Mononuclear cell (primary cell): ENCODE measurements around the gene XIAP. TPM values are rescaled to one million over a fixed set of nuclear protein-coding genes. Genes with fewer than 3 reads are reported as not detected.
A peak's percentile ranks its signal among the peaks of the same experiment; 100 is the strongest.
"Not testable (repeated sequence)": the region's sequence is repeated elsewhere in the genome, so short reads cannot be mapped to it uniquely, and the experiment has no call there.

Experiments used
- H3K27me3 ChIP-seq: 2 replicates; pipeline ENCODE4 v1.6.0; 2011; ENCODE audit warnings: low read length, control low read depth; ENCODE audit not compliant: insufficient read depth
- H3K4me1 ChIP-seq: 2 replicates; pipeline ENCODE4 v1.5.1; 2011; ENCODE audit warnings: mild to moderate bottlenecking, low read length, control low read depth; ENCODE audit not compliant: insufficient read depth
- H3K4me3 ChIP-seq: 2 replicates; pipeline ENCODE4 v1.5.1; 2011; ENCODE audit warnings: mild to moderate bottlenecking, low read length, moderate library complexity
- H3K9me3 ChIP-seq: 2 replicates; pipeline ENCODE4 v1.5.1; 2011; ENCODE audit warnings: low read depth, mild to moderate bottlenecking, control low read depth, low read length
- total RNA-seq: library from RNA; depleted of rRNA; stranded (reverse); fragments of >200 nt; gene quantifications from one replicate; pipeline ENCODE4 v1.2.3, GENCODE V29; 2012

Gene XIAP
- total RNA-seq, 1 donor, result 21.6 TPM

DNA sequence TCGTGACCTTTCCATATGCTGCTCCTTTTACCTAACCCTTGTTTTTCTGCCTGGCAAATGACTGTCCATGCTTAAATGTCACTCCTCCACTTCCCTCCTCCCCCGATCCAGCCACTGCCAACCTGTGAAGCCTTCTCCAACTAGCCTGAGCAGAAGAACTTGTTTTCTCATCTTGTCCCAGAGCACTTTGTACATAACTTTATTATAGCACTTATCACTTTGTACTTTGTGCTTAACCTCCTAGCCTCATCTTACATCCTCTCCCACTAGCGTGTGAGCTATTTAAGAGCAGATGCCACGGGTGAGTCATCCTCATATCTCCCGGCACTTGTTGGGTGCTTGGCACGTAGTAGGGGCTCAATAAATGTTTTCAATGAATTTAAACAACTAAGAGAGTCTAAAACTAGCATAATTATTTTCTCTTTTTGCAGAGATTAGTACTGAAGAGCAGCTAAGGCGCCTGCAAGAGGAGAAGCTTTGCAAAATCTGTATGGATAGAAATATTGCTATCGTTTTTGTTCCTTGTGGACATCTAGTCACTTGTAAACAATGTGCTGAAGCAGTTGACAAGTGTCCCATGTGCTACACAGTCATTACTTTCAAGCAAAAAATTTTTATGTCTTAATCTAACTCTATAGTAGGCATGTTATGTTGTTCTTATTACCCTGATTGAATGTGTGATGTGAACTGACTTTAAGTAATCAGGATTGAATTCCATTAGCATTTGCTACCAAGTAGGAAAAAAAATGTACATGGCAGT is 46.9 kb downstream of the XIAP start:
- H3K27me3 ChIP-seq, result no peaks in the 10 kb centered on the region
- peaks cover 14% of the 10 kb centered on the region for H3K4me1 ChIP-seq
- H3K9me3 ChIP-seq, result no peaks in the 10 kb centered on the region
- H3K4me3 ChIP-seq, result no peak overlapping the region

- no peaks in the 10 kb centered on the region for H3K9me3 ChIP-seq
- peaks cover 14% of the 10 kb centered on the region for H3K4me1 ChIP-seq
- no peaks in the 10 kb centered on the region for H3K27me3 ChIP-seq
- no peak overlapping the region for H3K4me3 ChIP-seq
Observed at GRCh38 chrX:123909523-123909922, 49.7 kb downstream of the XIAP start.

GRCh38 chrX:123917069-123917468 is 57.2 kb downstream of the XIAP start:
- Histone ChIP-seq H3K4me1 (no peaks in the 10 kb centered on the region), H3K4me3 (no peak overlapping the region), H3K9me3 (no peaks in the 10 kb centered on the region), H3K27me3 (no peaks in the 10 kb centered on the region)

DNA sequence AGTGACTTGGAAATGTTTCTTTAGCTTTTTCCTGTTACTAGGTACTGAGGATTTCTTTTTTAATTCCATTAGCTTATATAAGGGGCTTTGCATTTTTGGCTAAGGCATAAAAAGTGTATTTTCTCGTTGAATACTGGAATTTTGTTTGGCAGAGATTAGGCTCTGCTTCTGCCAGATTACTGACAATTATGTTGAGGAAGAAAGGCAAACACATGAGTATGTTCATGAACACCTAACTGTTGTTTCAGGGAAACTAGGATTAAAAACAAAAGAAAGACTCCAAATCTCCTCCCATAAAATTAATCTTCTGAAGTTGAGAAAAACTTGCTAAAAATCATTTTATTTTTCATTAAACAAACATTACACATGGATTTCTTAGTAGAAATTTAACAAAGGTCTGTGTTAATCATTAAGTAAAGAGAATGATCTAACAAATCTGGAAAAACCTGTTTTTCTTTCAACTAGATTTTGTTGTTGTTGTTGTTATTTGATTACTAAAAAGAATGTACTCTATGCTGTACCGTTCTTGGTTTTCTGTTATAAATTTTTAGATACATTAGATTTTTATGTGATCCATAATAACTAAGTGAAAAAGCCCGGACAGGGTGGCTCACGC is 58.4 kb downstream of the XIAP start:
- Histone ChIP-seq H3K9me3 (no peaks in the 10 kb centered on the region), H3K27me3 (no peaks in the 10 kb centered on the region), H3K4me1 (no peaks in the 10 kb centered on the region), H3K4me3 (no peak overlapping the region)

GRCh38 chrX:123920105-123920785 is 60.4 kb downstream of the XIAP start:
- Histone ChIP-seq H3K9me3 (no peaks in the 10 kb centered on the region), H3K4me3 (no peak overlapping the region), H3K27me3 (no peaks in the 10 kb centered on the region), H3K4me1 (no peaks in the 10 kb centered on the region)

GRCh38 chrX:123923211-123923610 is 63.4 kb downstream of the XIAP start:
- no peaks in the 10 kb centered on the region for H3K27me3 ChIP-seq
- H3K4me3 ChIP-seq, result no peak overlapping the region
- H3K9me3 ChIP-seq, result no peaks in the 10 kb centered on the region
- H3K4me1 ChIP-seq, result no peaks in the 10 kb centered on the region

- Histone ChIP-seq H3K4me1 (no peaks in the 10 kb centered on the region), H3K4me3 (no peak overlapping the region), H3K9me3 (no peaks in the 10 kb centered on the region), H3K27me3 (no peaks in the 10 kb centered on the region)
Observed at GRCh38 chrX:123924186-123924585, 64.3 kb downstream of the XIAP start.

GRCh38 chrX:123927845-123928244 is 68.0 kb downstream of the XIAP start:
- Histone ChIP-seq H3K4me3 (no peak overlapping the region), H3K9me3 (no peaks in the 10 kb centered on the region), H3K27me3 (no peaks in the 10 kb centered on the region), H3K4me1 (no peaks in the 10 kb centered on the region)

GRCh38 chrX:123932055-123932454 is 72.2 kb downstream of the XIAP start:
- H3K4me1 ChIP-seq, H3K27me3 ChIP-seq, H3K9me3 ChIP-seq, H3K4me3 ChIP-seq: not testable (repeated sequence)

DNA sequence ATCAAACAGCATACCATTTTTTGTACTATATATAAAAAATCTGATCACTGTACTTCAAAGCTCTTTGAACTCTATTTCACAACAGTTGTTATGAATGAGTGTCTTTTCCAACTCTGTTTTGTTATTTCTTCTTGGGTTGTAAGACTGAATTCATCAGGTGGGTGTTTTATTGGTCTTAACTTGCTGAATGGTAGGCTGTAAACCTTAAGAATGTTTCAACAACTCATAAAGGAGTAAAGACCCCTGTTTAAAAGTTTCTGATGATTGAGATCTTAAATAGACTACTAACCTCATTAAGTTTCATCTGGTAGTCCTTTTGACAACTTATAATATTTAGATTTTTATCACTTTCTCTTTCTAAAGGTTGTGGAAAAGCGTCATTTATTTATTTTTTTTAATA is 83.2 kb downstream of the XIAP start:
- H3K9me3 ChIP-seq, result no peaks in the 10 kb centered on the region
- H3K4me1 ChIP-seq, result no peaks in the 10 kb centered on the region
- H3K27me3 ChIP-seq, result no peaks in the 10 kb centered on the region
- no peak overlapping the region for H3K4me3 ChIP-seq

DNA sequence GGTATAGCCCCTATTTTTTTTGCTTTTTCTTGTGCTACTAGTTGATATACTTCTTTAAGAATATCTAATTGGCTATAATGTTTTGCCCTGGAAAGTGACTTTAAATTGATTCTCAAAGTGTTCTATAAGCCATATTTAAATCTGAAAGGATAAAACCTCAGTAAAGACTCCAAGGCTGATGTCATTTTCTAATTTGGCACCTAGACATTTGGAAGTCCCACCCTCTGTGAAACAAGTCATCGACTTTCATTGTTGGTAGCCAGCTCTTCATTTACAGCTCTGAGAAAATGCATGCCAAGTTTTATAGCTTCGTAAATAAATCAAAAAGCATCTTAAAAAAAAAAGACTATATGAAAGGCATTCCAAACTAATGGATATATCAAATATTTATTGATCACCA is 83.6 kb downstream of the XIAP start:
- H3K4me3 ChIP-seq, result no peak overlapping the region
- no peaks in the 10 kb centered on the region for H3K9me3 ChIP-seq
- H3K27me3 ChIP-seq, result no peaks in the 10 kb centered on the region
- H3K4me1 ChIP-seq, result no peaks in the 10 kb centered on the region

DNA sequence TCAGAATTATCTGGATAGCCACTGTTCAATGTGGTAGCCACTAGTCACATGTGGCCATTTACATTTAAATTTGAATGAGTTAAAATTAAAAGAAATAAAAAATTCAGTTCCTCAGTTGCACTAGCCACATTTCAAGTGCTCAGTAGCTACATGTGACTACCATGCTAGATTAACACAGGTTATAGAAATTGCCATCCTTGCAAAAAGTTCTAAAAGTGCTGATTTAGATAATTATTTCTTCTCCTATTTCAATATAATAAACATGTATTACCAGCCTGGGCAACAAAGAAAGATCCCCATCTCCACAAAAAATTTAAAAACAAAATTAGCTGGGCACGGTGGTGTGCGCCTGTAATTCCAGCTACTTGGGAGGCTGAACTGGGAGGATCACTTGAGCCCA is 90.0 kb downstream of the XIAP start:
- H3K4me3 ChIP-seq, result no peak overlapping the region
- no peaks in the 10 kb centered on the region for H3K27me3 ChIP-seq
- no peaks in the 10 kb centered on the region for H3K4me1 ChIP-seq
- H3K9me3 ChIP-seq, result no peaks in the 10 kb centered on the region

- Histone ChIP-seq H3K27me3 (no peaks in the 10 kb centered on the region), H3K4me3 (peak overlapping the region; percentile 92), H3K4me1 (peaks cover 5% of the 10 kb centered on the region), H3K9me3 (no peaks in the 10 kb centered on the region)
Observed at GRCh38 chrX:123959281-123960063, 99.6 kb downstream of the XIAP start.

DNA sequence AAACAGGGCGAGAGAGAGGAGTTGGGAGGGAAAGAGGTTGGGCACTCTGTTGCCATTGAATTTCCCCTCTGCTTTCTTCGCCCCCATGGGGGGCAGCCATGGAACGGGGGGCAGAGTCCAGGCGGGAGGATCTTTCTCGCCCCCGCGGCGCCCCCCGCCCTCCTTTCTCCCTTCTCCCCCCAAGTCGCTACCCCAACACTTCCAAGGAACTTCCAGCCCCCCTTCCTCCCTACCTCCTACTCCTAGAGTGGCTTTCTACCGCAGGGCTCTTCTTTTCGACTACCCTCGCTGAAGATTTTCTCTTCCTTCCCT is 101.1 kb downstream of the XIAP start:
- Histone ChIP-seq H3K4me1 (peaks cover 17% of the 10 kb centered on the region), H3K9me3 (no peaks in the 10 kb centered on the region), H3K4me3 (peak overlapping the region; percentile 92), H3K27me3 (no peaks in the 10 kb centered on the region)
